ENCODE data around the gene NAV2.

The NAV2 gene

GRCh38 chr11:19696073-19696472, 16.6 kb upstream of the NAV2 start:
- DNase-seq (ENCODE audit: low read depth) = no peak
- TF ChIP-seq CTCF (IDR thresholded peaks at IDR 0.05; ENCODE audit: insufficient read depth, low read depth, low read length, missing control alignments) = no peak
- no peak overlapping the region for H3K4me3 ChIP-seq (ENCODE audit: low read depth, low read length)

- no peak for DNase-seq (ENCODE audit: low read depth)
- no peak for TF ChIP-seq CTCF (IDR thresholded peaks at IDR 0.05; ENCODE audit: insufficient read depth, low read depth, low read length, missing control alignments)
Measured at GRCh38 chr11:19696904-19697303, 15.7 kb upstream of the NAV2 start.

GRCh38 chr11:19697721-19698121, 14.9 kb upstream of the NAV2 start:
- no peak for TF ChIP-seq CTCF (IDR thresholded peaks at IDR 0.05; ENCODE audit: insufficient read depth, low read depth, low read length, missing control alignments)
- no peak for DNase-seq (ENCODE audit: low read depth)
- no peak overlapping the region for H3K4me3 ChIP-seq (ENCODE audit: low read depth, low read length)

More at GRCh38 chr11:19696904-19697303, 15.7 kb upstream of the NAV2 start:
- H3K4me3 ChIP-seq (ENCODE audit: low read depth, low read length) = no peak overlapping the region

- DNase-seq (ENCODE audit: low read depth) = no peak
- no peak overlapping the region for H3K4me3 ChIP-seq (ENCODE audit: low read depth, low read length)
- TF ChIP-seq CTCF (IDR thresholded peaks at IDR 0.05; ENCODE audit: insufficient read depth, low read depth, low read length, missing control alignments) = no peak
Measured at GRCh38 chr11:19698493-19699292, 13.9 kb upstream of the NAV2 start.

GRCh38 chr11:19701421-19701820, 11.2 kb upstream of the NAV2 start:
- no peak for TF ChIP-seq CTCF (IDR thresholded peaks at IDR 0.05; ENCODE audit: insufficient read depth, low read depth, low read length, missing control alignments)
- no peak for DNase-seq (ENCODE audit: low read depth)
- no peak overlapping the region for H3K4me3 ChIP-seq (ENCODE audit: low read depth, low read length)

- H3K4me3 ChIP-seq (ENCODE audit: low read depth, low read length) = no peak overlapping the region
- DNase-seq (ENCODE audit: low read depth) = no peak
- TF ChIP-seq CTCF (IDR thresholded peaks at IDR 0.05; ENCODE audit: insufficient read depth, low read depth, low read length, missing control alignments) = no peak
Measured at GRCh38 chr11:19702620-19703019, 10.0 kb upstream of the NAV2 start.

GRCh38 chr11:19703211-19703610, 9.4 kb upstream of the NAV2 start:
- no peak for DNase-seq (ENCODE audit: low read depth)
- no peak for TF ChIP-seq CTCF (IDR thresholded peaks at IDR 0.05; ENCODE audit: insufficient read depth, low read depth, low read length, missing control alignments)
- no peak overlapping the region for H3K4me3 ChIP-seq (ENCODE audit: low read depth, low read length)
